ENCODE measurements around the gene SNAP91.
"Not testable (repeated sequence)": the region's sequence is repeated elsewhere in the genome, so short reads cannot be mapped to it uniquely, and the experiment has no call there.

The SNAP91 gene

GRCh38 chr6:83551748-83552147 is 157.2 kb downstream of the SNAP91 start:
- H3K9me3 ChIP-seq (ENCODE audit: control insufficient read depth, low read length); DNase-seq; H2AFZ ChIP-seq (ENCODE audit: low read depth, low read length); H3K27ac ChIP-seq (ENCODE audit: low read length, poor library complexity, severe bottlenecking); H2BK15ac ChIP-seq (ENCODE audit: low read depth, poor library complexity, severe bottlenecking); H2AK5ac ChIP-seq (ENCODE audit: low read length, severe bottlenecking); H4K91ac ChIP-seq (ENCODE audit: low read length); H3K4ac ChIP-seq (ENCODE audit: low read depth in 1 of 2, low read length in 2 of 2); H2BK120ac ChIP-seq (ENCODE audit: low read depth, low read length); H3K4me3 ChIP-seq (ENCODE audit: insufficient read depth in 1 of 2, low read depth in 1 of 2, low read length in 2 of 2); H3K23ac ChIP-seq (ENCODE audit: low read length in 2 of 2); H3K9ac ChIP-seq (ENCODE audit: low read length); H3K36me3 ChIP-seq (ENCODE audit: control insufficient read depth in 1 of 2, insufficient read depth in 2 of 2, low read depth in 1 of 2, low read length in 2 of 2); H3K14ac ChIP-seq (ENCODE audit: low read length in 2 of 2); H3K18ac ChIP-seq (ENCODE audit: low read depth in 1 of 2, low read length in 2 of 2); H3K27me3 ChIP-seq (ENCODE audit: control insufficient read depth in 1 of 2, insufficient read depth in 1 of 2, low read length in 2 of 2); H3K4me1 ChIP-seq (ENCODE audit: control insufficient read depth, insufficient read depth, low read depth, low read length); H4K8ac ChIP-seq (ENCODE audit: low read length); H2BK5ac ChIP-seq (ENCODE audit: low read depth, low read length, poor library complexity, severe bottlenecking); H3K79me1 ChIP-seq (replicated peaks; ENCODE audit: low read length, poor library complexity, severe bottlenecking); H3K4me2 ChIP-seq (ENCODE audit: low read length, poor library complexity, severe bottlenecking); H2BK12ac ChIP-seq (ENCODE audit: low read length in 2 of 2): not testable (repeated sequence)
- 89% methylated on average over 3 of the region's 4 CpGs for WGBS

- not testable (repeated sequence) for H2BK12ac ChIP-seq (ENCODE audit: low read length in 2 of 2); DNase-seq; H2BK5ac ChIP-seq (ENCODE audit: low read depth, low read length, poor library complexity, severe bottlenecking); H2AFZ ChIP-seq (ENCODE audit: low read depth, low read length); H3K27me3 ChIP-seq (ENCODE audit: control insufficient read depth in 1 of 2, insufficient read depth in 1 of 2, low read length in 2 of 2); H3K27ac ChIP-seq (ENCODE audit: low read length, poor library complexity, severe bottlenecking); H3K14ac ChIP-seq (ENCODE audit: low read length in 2 of 2); H4K8ac ChIP-seq (ENCODE audit: low read length); H3K23ac ChIP-seq (ENCODE audit: low read length in 2 of 2); H3K4me1 ChIP-seq (ENCODE audit: control insufficient read depth, insufficient read depth, low read depth, low read length); H3K9ac ChIP-seq (ENCODE audit: low read length); H3K4me3 ChIP-seq (ENCODE audit: insufficient read depth in 1 of 2, low read depth in 1 of 2, low read length in 2 of 2); H3K4me2 ChIP-seq (ENCODE audit: low read length, poor library complexity, severe bottlenecking); H2BK15ac ChIP-seq (ENCODE audit: low read depth, poor library complexity, severe bottlenecking); H3K9me3 ChIP-seq (ENCODE audit: control insufficient read depth, low read length); H2BK120ac ChIP-seq (ENCODE audit: low read depth, low read length); H3K79me1 ChIP-seq (replicated peaks; ENCODE audit: low read length, poor library complexity, severe bottlenecking); H3K18ac ChIP-seq (ENCODE audit: low read depth in 1 of 2, low read length in 2 of 2); H3K4ac ChIP-seq (ENCODE audit: low read depth in 1 of 2, low read length in 2 of 2); H3K36me3 ChIP-seq (ENCODE audit: control insufficient read depth in 1 of 2, insufficient read depth in 2 of 2, low read depth in 1 of 2, low read length in 2 of 2); H2AK5ac ChIP-seq (ENCODE audit: low read length, severe bottlenecking); H4K91ac ChIP-seq (ENCODE audit: low read length)
- WGBS = 94% methylated on average over 1 of the region's 5 CpGs
Observed at GRCh38 chr6:83550482-83550881, 158.4 kb downstream of the SNAP91 start.

GRCh38 chr6:83546636-83547035 is 162.3 kb downstream of the SNAP91 start:
- no peak overlapping the region for H2BK120ac ChIP-seq (ENCODE audit: low read depth, low read length)
- H3K4me3 ChIP-seq (ENCODE audit: insufficient read depth in 1 of 2, low read depth in 1 of 2, low read length in 2 of 2) = no peak overlapping the region
- H2AK5ac ChIP-seq (ENCODE audit: low read length, severe bottlenecking) = no peak overlapping the region
- H3K27ac ChIP-seq (ENCODE audit: low read length, poor library complexity, severe bottlenecking) = no peak overlapping the region
- H3K4me1 ChIP-seq (ENCODE audit: control insufficient read depth, insufficient read depth, low read depth, low read length) = peaks cover 5% of the 10 kb centered on the region
- H3K14ac ChIP-seq (ENCODE audit: low read length in 2 of 2) = no peak overlapping the region
- H2BK5ac ChIP-seq (ENCODE audit: low read depth, low read length, poor library complexity, severe bottlenecking) = no peak overlapping the region
- no peaks in the 10 kb centered on the region for H3K36me3 ChIP-seq (ENCODE audit: control insufficient read depth in 1 of 2, insufficient read depth in 2 of 2, low read depth in 1 of 2, low read length in 2 of 2)
- H3K4ac ChIP-seq (ENCODE audit: low read depth in 1 of 2, low read length in 2 of 2) = no peak overlapping the region
- no peak overlapping the region for H3K9ac ChIP-seq (ENCODE audit: low read length)
- 50% methylated on average over 5 of the region's 5 CpGs for WGBS
- H2BK15ac ChIP-seq (ENCODE audit: low read depth, poor library complexity, severe bottlenecking) = no peak overlapping the region
- no peak overlapping the region for H3K18ac ChIP-seq (ENCODE audit: low read depth in 1 of 2, low read length in 2 of 2)
- peaks cover 0 to 3% of the 10 kb centered on the region in 2 experiments for H3K27me3 ChIP-seq (ENCODE audit: control insufficient read depth in 1 of 2, insufficient read depth in 1 of 2, low read length in 2 of 2)
- no peak overlapping the region for H2AFZ ChIP-seq (ENCODE audit: low read depth, low read length)
- peak; percentile 16 for DNase-seq
- no peak overlapping the region for H4K91ac ChIP-seq (ENCODE audit: low read length)
- H3K4me2 ChIP-seq (ENCODE audit: low read length, poor library complexity, severe bottlenecking) = no peak overlapping the region
- no peak overlapping the region for H2BK12ac ChIP-seq (ENCODE audit: low read length in 2 of 2)
- no peaks in the 10 kb centered on the region for H3K9me3 ChIP-seq (ENCODE audit: control insufficient read depth, low read length)
- no peak overlapping the region for H4K8ac ChIP-seq (ENCODE audit: low read length)
- H3K79me1 ChIP-seq (replicated peaks; ENCODE audit: low read length, poor library complexity, severe bottlenecking) = no peaks in the 10 kb centered on the region
- no peak overlapping the region for H3K23ac ChIP-seq (ENCODE audit: low read length in 2 of 2)

DNA sequence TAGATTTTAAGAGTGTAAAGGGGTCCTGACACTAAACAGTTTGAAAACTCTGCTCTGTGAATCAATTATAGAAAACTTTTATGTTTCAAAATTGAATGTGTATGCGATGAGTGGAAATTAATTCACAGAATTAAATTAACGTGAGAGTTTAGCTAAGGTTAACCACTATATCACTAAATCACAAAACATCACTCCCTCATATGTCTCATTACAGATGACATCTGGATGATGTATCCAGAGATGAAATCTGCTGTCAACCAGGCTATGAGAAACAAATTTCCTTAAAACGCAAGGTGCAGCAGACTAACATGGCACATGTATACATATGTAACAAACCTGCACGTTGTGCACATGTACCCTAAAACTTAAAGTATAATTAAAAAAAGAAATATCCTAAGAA is 169.2 kb downstream of the SNAP91 start:
- no peaks in the 10 kb centered on the region for H3K36me3 ChIP-seq (ENCODE audit: control insufficient read depth in 1 of 2, insufficient read depth in 2 of 2, low read depth in 1 of 2, low read length in 2 of 2)
- H3K18ac ChIP-seq (ENCODE audit: low read depth in 1 of 2, low read length in 2 of 2) = no peak overlapping the region
- H4K8ac ChIP-seq (ENCODE audit: low read length) = no peak overlapping the region
- H3K9me3 ChIP-seq (ENCODE audit: control insufficient read depth, low read length) = no peaks in the 10 kb centered on the region
- H3K14ac ChIP-seq (ENCODE audit: low read length in 2 of 2) = no peak overlapping the region
- H3K9ac ChIP-seq (ENCODE audit: low read length) = no peak overlapping the region
- no peak overlapping the region for H4K91ac ChIP-seq (ENCODE audit: low read length)
- H2BK15ac ChIP-seq (ENCODE audit: low read depth, poor library complexity, severe bottlenecking) = no peak overlapping the region
- no peak overlapping the region for H3K4me3 ChIP-seq (ENCODE audit: insufficient read depth in 1 of 2, low read depth in 1 of 2, low read length in 2 of 2)
- H3K79me1 ChIP-seq (replicated peaks; ENCODE audit: low read length, poor library complexity, severe bottlenecking) = no peaks in the 10 kb centered on the region
- no peak overlapping the region for H3K23ac ChIP-seq (ENCODE audit: low read length in 2 of 2)
- no peak overlapping the region for H3K4ac ChIP-seq (ENCODE audit: low read depth in 1 of 2, low read length in 2 of 2)
- DNase-seq = no peak
- no peak overlapping the region for H3K4me2 ChIP-seq (ENCODE audit: low read length, poor library complexity, severe bottlenecking)
- H2BK120ac ChIP-seq (ENCODE audit: low read depth, low read length) = no peak overlapping the region
- 100% methylated on average over 1 of the region's 4 CpGs for WGBS
- no peak overlapping the region for H2AK5ac ChIP-seq (ENCODE audit: low read length, severe bottlenecking)
- H2BK5ac ChIP-seq (ENCODE audit: low read depth, low read length, poor library complexity, severe bottlenecking) = no peak overlapping the region
- H3K27ac ChIP-seq (ENCODE audit: low read length, poor library complexity, severe bottlenecking) = no peak overlapping the region
- H2AFZ ChIP-seq (ENCODE audit: low read depth, low read length) = no peak overlapping the region
- no peaks in the 10 kb centered on the region for H3K4me1 ChIP-seq (ENCODE audit: control insufficient read depth, insufficient read depth, low read depth, low read length)
- no peaks in the 10 kb centered on the region for H3K27me3 ChIP-seq (ENCODE audit: control insufficient read depth in 1 of 2, insufficient read depth in 1 of 2, low read length in 2 of 2)
- H2BK12ac ChIP-seq (ENCODE audit: low read length in 2 of 2) = no peak overlapping the region
